Measurements from ENCODE around the gene ZCCHC3.

The ZCCHC3 gene

GRCh38 chr20:298776-299391 is 1.5 kb downstream of the ZCCHC3 start:
- TF ChIP-seq CTCF (conservative IDR thresholded peaks at IDR 0.05): no peak
- peak overlapping the region; percentile 100 for H3K27ac ChIP-seq

- peak overlapping the region; percentile 100 for H3K27ac ChIP-seq
- no peak for TF ChIP-seq CTCF (conservative IDR thresholded peaks at IDR 0.05)
Observed at GRCh38 chr20:300345-300990, 3.1 kb downstream of the ZCCHC3 start.

GRCh38 chr20:301886-302848 is 4.8 kb downstream of the ZCCHC3 start:
- peak overlapping the region; percentile 100; the same call in 1 of the 2 replicates for H3K27ac ChIP-seq
- no peak for TF ChIP-seq CTCF (conservative IDR thresholded peaks at IDR 0.05)

- no peak overlapping the region for H3K27ac ChIP-seq
- no peak for TF ChIP-seq CTCF (conservative IDR thresholded peaks at IDR 0.05)
Observed at GRCh38 chr20:305745-306144, 8.4 kb downstream of the ZCCHC3 start.

GRCh38 chr20:308427-309038 is 11.2 kb downstream of the ZCCHC3 start:
- no peak overlapping the region for H3K27ac ChIP-seq

GRCh38 chr20:309306-309840 is 12.0 kb downstream of the ZCCHC3 start:
- H3K27ac ChIP-seq: no peak overlapping the region
- no peak for TF ChIP-seq CTCF (conservative IDR thresholded peaks at IDR 0.05)

More at GRCh38 chr20:308427-309038, 11.2 kb downstream of the ZCCHC3 start:
- TF ChIP-seq CTCF (conservative IDR thresholded peaks at IDR 0.05): no peak
